GM19328 (cell line): ENCODE data around the gene CDH13.

Experiments
- ATAC-seq: cut with Tn5 transposase; IDR thresholded peaks from one replicate; pipeline ENCODE4 v1.9.1; 2021; ENCODE audit warnings: mild to moderate bottlenecking, moderate library complexity; ENCODE audit not compliant: unreplicated experiment

CDH13 gene

GRCh38 chr16:82987767-82988166, 361.0 kb downstream of the CDH13 start:
- ATAC-seq, result no peak

GRCh38 chr16:82990155-82990554, 363.4 kb downstream of the CDH13 start:
- ATAC-seq, result no peak

GRCh38 chr16:82991410-82991809, 364.6 kb downstream of the CDH13 start:
- no peak for ATAC-seq

GRCh38 chr16:82991966-82992675, 365.4 kb downstream of the CDH13 start:
- no peak for ATAC-seq

- no peak for ATAC-seq
These were observed 366.0 kb downstream of the CDH13 start for GRCh38 chr16:82992786-82993185.

- no peak for ATAC-seq
These were observed 366.6 kb downstream of the CDH13 start for GRCh38 chr16:82993415-82993814.

- ATAC-seq, result no peak
These were observed 367.2 kb downstream of the CDH13 start for GRCh38 chr16:82993926-82994325.

- no peak for ATAC-seq
These were observed 368.6 kb downstream of the CDH13 start for GRCh38 chr16:82995286-82995923.

GRCh38 chr16:82995924-82996441, 369.2 kb downstream of the CDH13 start:
- no peak for ATAC-seq

- no peak for ATAC-seq
These were observed 370.0 kb downstream of the CDH13 start for GRCh38 chr16:82996814-82997213.

GRCh38 chr16:82999711-83000110, 372.9 kb downstream of the CDH13 start:
- no peak for ATAC-seq

GRCh38 chr16:83002351-83003334, 375.9 kb downstream of the CDH13 start:
- no peak for ATAC-seq

- ATAC-seq, result no peak
These were observed 378.3 kb downstream of the CDH13 start for GRCh38 chr16:83004868-83005652.

GRCh38 chr16:83005653-83006160, 378.9 kb downstream of the CDH13 start:
- ATAC-seq, result no peak

- no peak for ATAC-seq
These were observed 384.3 kb downstream of the CDH13 start for GRCh38 chr16:83010776-83011720.

GRCh38 chr16:83011939-83012338, 385.2 kb downstream of the CDH13 start:
- no peak for ATAC-seq

- ATAC-seq, result no peak
These were observed 386.3 kb downstream of the CDH13 start for GRCh38 chr16:83013071-83013470.

- no peak for ATAC-seq
These were observed 393.2 kb downstream of the CDH13 start for GRCh38 chr16:83019963-83020362.

- ATAC-seq, result no peak
These were observed 394.3 kb downstream of the CDH13 start for GRCh38 chr16:83021045-83021444.
